ELR (cell line): Measurements from ENCODE around the gene CORO2B.
"Not testable (repeated sequence)": the region's sequence is repeated elsewhere in the genome, so short reads cannot be mapped to it uniquely, and the experiment has no call there.

Source experiments
- DNase-seq: peaks from one replicate; pipeline ENCODE4 v3.0.0-alpha.2; 2015; ENCODE audit warnings: low read depth

The CORO2B gene

GRCh38 chr15:68730976-68731897 is 152.4 kb downstream of the CORO2B start:
- no peak for DNase-seq

DNA sequence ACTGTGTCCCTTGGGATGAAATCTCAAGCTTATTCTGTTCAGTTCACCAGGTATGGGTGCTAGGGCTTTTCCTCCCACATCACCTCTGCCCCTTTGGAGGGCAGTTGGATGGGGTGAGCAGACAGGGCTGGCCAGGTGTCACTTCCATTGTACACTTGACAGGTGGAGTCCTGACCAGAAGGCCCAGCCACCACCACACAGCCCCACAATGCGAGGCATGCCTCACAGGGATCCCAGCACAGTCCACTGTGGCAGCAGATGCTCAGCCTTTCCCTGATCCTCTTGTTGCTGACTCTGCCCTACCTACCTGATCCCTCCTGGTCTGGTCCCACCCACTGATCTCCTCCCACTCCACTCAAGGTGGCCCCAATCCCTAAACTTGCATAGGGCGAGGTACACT is 153.7 kb downstream of the CORO2B start:
- DNase-seq = no peak

DNA sequence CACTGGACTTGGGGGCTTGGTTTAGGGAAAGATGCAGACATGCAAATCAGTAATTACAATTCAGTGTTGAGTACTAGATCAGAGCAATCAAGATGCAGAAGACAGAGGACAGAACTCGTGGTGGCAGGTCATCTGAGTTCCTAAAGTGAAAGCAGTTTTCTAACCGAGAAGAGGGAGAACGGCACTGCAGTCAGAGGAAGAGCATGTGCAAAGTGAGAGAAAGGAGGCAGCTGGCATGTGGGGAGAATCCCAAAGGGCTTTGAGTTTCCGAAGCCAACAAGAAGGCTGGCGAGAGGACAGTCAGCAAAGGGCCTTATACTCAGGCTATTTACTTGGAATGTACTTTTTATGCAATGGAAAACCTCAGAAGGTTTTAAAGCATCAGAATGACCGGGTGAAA is 154.9 kb downstream of the CORO2B start:
- DNase-seq = no peak

DNA sequence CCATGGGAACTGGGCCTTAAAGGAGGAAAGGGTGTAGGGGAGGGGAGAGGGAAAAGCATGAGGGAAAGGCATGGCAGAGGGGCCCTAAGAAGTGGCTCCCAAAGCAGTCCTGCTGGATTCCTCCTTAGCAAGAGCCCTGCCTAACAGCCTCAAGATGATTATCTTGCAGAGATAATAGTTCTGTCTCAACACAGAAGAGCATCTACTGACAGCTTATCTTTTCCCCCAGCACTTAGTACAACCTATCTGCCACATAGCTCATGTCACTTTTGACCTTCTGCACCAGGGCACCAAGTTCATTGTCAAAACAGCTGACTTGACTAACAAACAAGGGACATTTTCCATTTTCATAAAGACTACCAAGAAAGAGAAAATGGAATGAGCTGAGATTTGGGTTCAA is 155.6 kb downstream of the CORO2B start:
- no peak for DNase-seq

DNA sequence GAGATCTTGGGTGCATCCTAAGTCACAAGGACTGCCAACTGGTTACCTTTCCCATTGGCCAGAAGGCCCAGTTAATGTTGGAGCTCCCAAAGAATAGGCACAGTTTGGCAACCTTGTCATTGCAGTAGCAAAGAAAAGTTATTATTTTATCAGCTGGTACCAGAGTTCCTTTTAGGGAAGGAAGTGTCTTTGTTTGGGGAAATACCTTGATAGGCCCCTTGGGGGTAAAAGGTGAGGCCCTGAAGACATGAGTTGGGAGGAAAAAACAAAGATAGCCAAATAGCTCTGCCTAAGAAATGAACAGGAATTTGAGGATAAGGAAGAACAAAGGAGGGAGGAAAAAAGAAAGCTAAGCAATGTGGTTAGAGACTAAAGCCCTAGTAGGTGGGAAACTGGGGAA is 156.1 kb downstream of the CORO2B start:
- no peak for DNase-seq

DNA sequence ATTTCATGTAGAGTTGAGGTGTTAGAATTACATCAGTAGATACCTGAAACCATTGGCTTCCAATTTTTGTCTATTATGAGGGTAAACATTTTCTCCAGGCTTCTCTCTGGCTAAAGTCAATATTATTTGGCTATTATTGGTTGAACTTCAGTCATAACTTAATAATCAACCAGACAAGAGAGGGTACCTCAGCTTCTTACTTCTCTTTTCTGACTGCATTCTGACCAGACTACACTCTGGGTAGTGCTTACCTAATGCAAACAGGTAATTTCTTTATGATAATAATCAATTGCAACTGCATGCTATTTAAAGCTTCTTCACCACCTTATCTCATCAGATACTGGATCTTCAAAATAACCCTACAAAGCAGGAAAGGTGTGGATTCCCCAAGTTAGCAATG is 156.8 kb downstream of the CORO2B start:
- DNase-seq = no peak

- no peak for DNase-seq
Measured at GRCh38 chr15:68739390-68740080, 160.7 kb downstream of the CORO2B start.

DNA sequence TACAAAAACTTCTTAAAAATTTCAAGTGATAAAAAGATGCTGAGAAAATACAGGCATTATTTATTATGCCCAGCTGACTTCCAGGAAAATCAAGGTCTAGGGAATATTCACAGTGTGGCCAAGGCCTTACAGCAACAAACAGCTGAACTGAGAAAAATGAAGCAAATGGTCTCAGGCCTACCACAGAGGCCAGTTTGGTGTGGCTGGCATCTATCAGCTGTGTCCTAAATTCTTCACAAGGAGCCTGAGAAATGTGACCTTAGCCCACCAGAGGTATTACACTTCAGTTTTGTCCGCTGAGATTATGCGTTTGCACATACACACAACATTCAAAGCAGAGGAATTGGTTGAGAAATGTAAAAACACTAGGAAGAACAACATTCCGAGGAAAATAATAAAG is 164.5 kb downstream of the CORO2B start:
- DNase-seq = no peak

GRCh38 chr15:68749365-68749764 is 170.6 kb downstream of the CORO2B start:
- no peak for DNase-seq

GRCh38 chr15:68749793-68750192 is 171.0 kb downstream of the CORO2B start:
- no peak for DNase-seq

- no peak for DNase-seq
Measured at GRCh38 chr15:68751622-68752021, 172.8 kb downstream of the CORO2B start.

- no peak for DNase-seq
Measured at GRCh38 chr15:68755731-68756130, 176.9 kb downstream of the CORO2B start.

GRCh38 chr15:68759982-68760579 is 181.3 kb downstream of the CORO2B start:
- not testable (repeated sequence) for DNase-seq

DNA sequence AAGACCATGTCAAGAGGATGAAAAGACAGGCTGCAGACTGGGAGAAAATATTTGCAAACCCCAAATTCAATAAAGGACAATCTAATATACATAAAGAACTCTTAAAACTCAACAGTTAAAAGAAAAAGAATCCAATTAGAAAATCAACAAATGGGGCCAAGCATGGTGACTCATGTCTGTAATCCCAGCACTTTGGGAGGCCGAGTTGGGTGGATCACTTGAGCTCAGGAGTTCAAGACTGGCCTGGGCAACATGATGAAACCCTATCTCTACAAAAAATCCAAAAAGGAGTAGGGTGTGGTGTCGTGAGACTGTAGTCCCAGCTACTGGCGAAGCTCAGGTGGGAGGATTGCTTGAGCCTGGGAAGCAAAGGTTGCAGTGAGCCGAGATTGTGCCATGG is 184.3 kb downstream of the CORO2B start:
- no peak for DNase-seq

DNA sequence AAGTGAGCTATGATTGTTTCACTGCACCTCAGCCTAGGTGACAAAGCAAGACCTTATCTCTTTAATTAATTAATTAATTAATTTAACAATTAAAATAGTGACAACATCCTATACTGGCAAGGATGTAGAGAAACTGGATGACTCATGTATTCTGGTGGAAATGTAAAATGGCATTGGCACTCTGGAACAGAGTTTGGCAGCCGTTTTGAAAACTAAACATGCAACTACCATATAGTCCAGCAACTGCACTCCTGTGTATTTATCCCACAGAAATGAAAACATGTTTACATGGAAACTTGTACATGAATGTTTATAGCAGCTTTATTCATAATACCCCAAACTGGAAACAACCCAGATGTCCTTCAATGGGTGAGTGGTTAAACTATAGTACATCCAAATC is 185.3 kb downstream of the CORO2B start:
- DNase-seq = no peak

GRCh38 chr15:68765602-68766368 is 187.0 kb downstream of the CORO2B start:
- no peak for DNase-seq

GRCh38 chr15:68767833-68768232 is 189.0 kb downstream of the CORO2B start:
- no peak for DNase-seq

DNA sequence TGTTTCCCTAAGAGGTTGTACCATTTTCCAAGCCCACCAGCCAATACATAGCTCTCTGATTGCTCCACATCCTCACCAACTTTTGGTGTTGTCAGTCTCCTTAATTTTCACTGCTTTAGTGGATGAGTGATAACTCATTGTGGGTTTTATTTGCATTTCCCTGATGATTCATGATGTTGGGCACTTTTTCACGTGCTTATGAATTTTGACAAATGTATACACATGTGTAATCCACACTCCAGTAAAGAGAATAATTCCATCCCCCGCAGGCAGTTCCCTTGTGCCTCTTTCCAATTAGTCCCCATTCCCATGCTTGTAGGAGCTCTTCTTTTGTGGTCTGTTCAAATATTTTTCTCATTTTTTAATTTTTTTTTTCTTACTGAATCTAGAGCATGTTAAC is 189.5 kb downstream of the CORO2B start:
- DNase-seq = peak; percentile 84

- no peak for DNase-seq
Measured at GRCh38 chr15:68769702-68770101, 190.9 kb downstream of the CORO2B start.

DNA sequence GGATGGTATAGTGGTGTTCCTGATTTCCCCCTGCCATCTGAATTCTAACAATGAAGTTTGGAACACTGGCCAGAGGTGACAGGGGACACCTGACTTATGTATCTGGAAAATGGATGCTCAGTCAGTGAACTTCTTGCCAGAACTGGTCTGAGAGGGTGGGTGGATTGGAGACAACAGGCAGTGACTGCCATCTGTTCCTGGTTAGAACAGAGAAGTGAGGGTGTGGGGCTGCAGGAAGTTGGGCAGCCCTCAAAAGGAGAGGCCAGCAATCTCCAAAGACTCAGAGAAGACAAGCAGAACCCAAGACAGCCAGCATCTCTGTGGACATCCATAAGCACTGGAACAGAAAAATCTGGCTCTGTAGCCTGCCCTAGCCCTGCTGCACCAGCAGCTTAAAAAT is 191.4 kb downstream of the CORO2B start:
- DNase-seq = no peak

DNA sequence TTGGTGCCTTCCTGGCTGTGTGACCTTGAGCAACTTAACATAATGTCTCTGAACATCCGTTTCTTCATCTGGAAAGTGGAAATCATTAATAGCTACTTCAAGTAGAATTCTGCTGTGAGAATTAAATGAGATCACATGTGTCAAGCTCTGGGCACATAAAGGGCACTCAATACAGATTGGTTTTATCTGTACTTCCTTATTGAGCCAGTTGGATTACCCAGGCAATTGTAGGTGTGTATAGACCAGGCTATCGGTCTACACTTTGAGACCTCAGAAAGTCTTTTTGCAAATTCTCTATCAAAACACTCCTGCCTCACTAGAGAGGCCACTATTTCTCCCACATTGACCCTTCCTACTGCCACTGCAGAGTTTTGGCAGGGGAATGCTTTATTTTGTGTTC is 194.2 kb downstream of the CORO2B start:
- no peak for DNase-seq

GRCh38 chr15:68774120-68774519 is 195.3 kb downstream of the CORO2B start:
- DNase-seq = no peak
